K562 (cell line): ENCODE results near the gene STK16. TPM values are rescaled to one million over a fixed set of nuclear protein-coding genes. Genes with fewer than 3 reads are reported as not detected.

Experiments
- ATF7 ChIP-seq: fragments of 450-650 bp; IDR thresholded peaks from 2 replicates; pipeline ENCODE4 v1.7.1; 2014; ENCODE audit warnings: mild to moderate bottlenecking, moderate library complexity
- CCNT2 ChIP-seq: IDR thresholded peaks from 2 replicates; pipeline ENCODE4 v1.6.1; 2011; ENCODE audit warnings: borderline replicate concordance, low read depth, mild to moderate bottlenecking, moderate library complexity, mixed read lengths, low read length; ENCODE audit not compliant: insufficient read length; ENCODE audit errors: extremely low read depth
- DDX20 ChIP-seq: fragments of 450-650 bp; IDR thresholded peaks from 2 replicates; pipeline ENCODE4 v1.6.1; 2016; ENCODE audit warnings: missing genetic modification characterization, low read depth, mild to moderate bottlenecking, missing compliant biosample characterization, moderate library complexity
- MAFK ChIP-seq: IDR thresholded peaks from 2 replicates; pipeline ENCODE4 v1.6.1; 2011; ENCODE audit warnings: low read length, improper control_type of control experiment
- MYBL2 ChIP-seq, 2 experiments: fragments of 450-650 bp in 1 of 2; sonication (generic) in 1 of 2; formaldehyde crosslinking in 1 of 2; IDR thresholded peaks; 2 replicates each; pipeline versions ENCODE4 v1.6.1 to v1.8.1; 2017 to 2022; ENCODE audit warnings: borderline replicate concordance in 1 of 2, inconsistent platforms in 1 of 2, low read depth in 1 of 2, mild to moderate bottlenecking in 1 of 2, missing genetic modification reagents in 1 of 2, moderate library complexity in 1 of 2
- NCOA6 ChIP-seq: fragments of 450-650 bp; IDR thresholded peaks from 2 replicates; pipeline ENCODE4 v1.6.1; 2017; ENCODE audit warnings: mild to moderate bottlenecking
- PHF8 ChIP-seq: fragments of 200-600 bp; sonication (generic); IDR thresholded peaks from 2 replicates; pipeline ENCODE4 v1.6.1; 2012; ENCODE audit warnings: mixed run types, mild to moderate bottlenecking, inconsistent platforms, low read length, moderate library complexity, borderline replicate concordance
- RBM22 ChIP-seq: fragments of 200-400 bp; formaldehyde crosslinking; IDR thresholded peaks from 2 replicates; pipeline ENCODE4 v1.6.1; 2018; ENCODE audit warnings: low read length, low read depth; ENCODE audit not compliant: poor library complexity, severe bottlenecking
- RFX1 ChIP-seq: fragments of 450-650 bp; IDR thresholded peaks from 2 replicates; pipeline ENCODE4 v1.6.1; 2016; ENCODE audit warnings: mild to moderate bottlenecking, moderate library complexity
- STAG1 ChIP-seq: sonication (generic); formaldehyde crosslinking; IDR thresholded peaks from 2 replicates; pipeline ENCODE4 v1.5.0; 2020; ENCODE audit warnings: missing genetic modification reagents, borderline replicate concordance
- polyA plus RNA-seq, 8 experiments: library from polyadenylated mRNA; depleted of rRNA in 4 of 8; stranded (reverse) in 5 of 8; unstranded in 3 of 8; fragments of >200 nt; fragmentation: Nextera tagmentation in 2 of 8; fragmentation: Illumina TruSeq in 1 of 8; extraction: Ambion mirVana in 2 of 8; extraction: Trizol in 1 of 8; gene quantifications; 2 replicates each; pipeline versions ENCODE4 v1.2.1 to v1.2.3, GENCODE V29; 2011 to 2014; ENCODE audit warnings: inconsistent platforms in 1 of 8, missing spikeins in 1 of 8
- total RNA-seq, 7 experiments: library from RNA; depleted of rRNA in 6 of 7; stranded (reverse); fragments of >200 nt in 6 of 7; fragmentation: Illumina TruSeq in 2 of 7; extraction: Trizol in 2 of 7; gene quantifications; 2 replicates each; pipeline versions ENCODE4 v1.2.1 to v1.2.3, GENCODE V29; 2011 to 2021; ENCODE audit warnings: low replicate concordance in 1 of 7
- TF ChIP-seq, protein P1 (sequence below): fragments of 250-450 bp; sonication (Bioruptor Pico); IDR thresholded peaks from 2 replicates; pipeline ENCODE4 v1.5.0; 2022; ENCODE audit warnings: mild to moderate bottlenecking
- TF ChIP-seq, protein P2 (sequence below): sonication (generic); formaldehyde crosslinking; IDR thresholded peaks from 2 replicates; pipeline ENCODE4 v1.8.0; 2022; ENCODE audit warnings: mild to moderate bottlenecking, missing genetic modification reagents
- TF ChIP-seq, protein P3 (sequence below), 3 experiments: fragments of 200-800 bp in 1 of 3; fragments of 250-450 bp in 1 of 3; fragments of 450-650 bp in 1 of 3; sonication (Bioruptor Pico) in 1 of 3; sonication (Bioruptor generic) in 1 of 3; formaldehyde crosslinking in 1 of 3; IDR thresholded peaks; 2 replicates each; pipeline versions ENCODE4 v1.6.1 to v1.8.0; 2016 to 2022; ENCODE audit warnings: mild to moderate bottlenecking in 2 of 3, missing genetic modification characterization in 2 of 3, missing compliant biosample characterization in 1 of 3, moderate library complexity in 1 of 3
- TF ChIP-seq, protein P4 (sequence below): fragments of 250-450 bp; sonication (Bioruptor Pico); IDR thresholded peaks from 2 replicates; pipeline ENCODE4 v1.8.0; 2022; ENCODE audit warnings: moderate library complexity, mild to moderate bottlenecking, inconsistent platforms

Gene STK16
- total and polyA plus RNA-seq, 9 of the 15 experiments (the other 6 are each of a cell fraction or from before 2014, with no cell fraction given), result 5.4 to 36.2 (median 17.8) TPM

DNA sequence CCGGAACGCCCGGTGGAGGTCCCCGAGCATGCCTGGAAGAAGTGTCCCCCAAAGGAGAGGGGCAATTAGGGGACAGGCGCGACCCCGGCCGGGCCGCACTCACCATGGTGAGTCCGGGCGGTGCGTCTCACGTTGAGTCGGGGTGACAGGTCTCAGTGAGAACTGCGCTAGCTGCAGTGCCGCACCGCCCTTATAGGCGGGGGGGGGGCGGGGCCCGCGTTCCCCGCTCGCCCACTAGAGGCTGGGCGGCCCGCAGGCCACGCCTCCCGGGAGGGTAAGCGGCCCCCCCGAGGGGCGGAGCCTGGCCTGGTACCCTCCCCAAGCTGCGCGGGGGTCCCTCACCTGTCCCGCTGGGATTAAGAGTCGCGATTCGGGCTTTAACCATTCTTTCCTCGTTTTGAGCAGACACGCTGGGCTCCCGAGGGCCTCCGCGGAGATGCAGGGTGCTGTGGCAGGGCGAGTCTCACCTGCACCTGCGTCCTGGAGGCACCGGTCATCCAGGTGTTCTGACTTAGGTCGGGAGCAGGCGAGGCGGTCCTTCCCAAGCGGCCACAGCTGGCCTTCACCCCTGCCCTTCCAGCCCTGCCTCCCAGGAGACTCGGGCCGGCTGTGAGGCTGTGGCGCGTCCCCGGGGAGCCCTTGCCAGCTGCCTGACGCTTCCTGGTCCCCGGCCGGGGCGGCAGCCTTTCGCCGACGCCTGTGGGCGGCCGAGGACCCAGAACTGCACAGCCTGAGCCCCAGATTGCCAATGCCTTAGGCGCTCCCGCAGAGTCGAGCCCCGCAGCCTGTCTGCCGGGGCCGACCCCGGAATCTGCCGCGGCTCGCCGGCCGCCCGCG, 8.7 kb downstream of the STK16 start, which contains the start of gene TUBA4A (continued):
- TF ChIP-seq, protein P1, sequence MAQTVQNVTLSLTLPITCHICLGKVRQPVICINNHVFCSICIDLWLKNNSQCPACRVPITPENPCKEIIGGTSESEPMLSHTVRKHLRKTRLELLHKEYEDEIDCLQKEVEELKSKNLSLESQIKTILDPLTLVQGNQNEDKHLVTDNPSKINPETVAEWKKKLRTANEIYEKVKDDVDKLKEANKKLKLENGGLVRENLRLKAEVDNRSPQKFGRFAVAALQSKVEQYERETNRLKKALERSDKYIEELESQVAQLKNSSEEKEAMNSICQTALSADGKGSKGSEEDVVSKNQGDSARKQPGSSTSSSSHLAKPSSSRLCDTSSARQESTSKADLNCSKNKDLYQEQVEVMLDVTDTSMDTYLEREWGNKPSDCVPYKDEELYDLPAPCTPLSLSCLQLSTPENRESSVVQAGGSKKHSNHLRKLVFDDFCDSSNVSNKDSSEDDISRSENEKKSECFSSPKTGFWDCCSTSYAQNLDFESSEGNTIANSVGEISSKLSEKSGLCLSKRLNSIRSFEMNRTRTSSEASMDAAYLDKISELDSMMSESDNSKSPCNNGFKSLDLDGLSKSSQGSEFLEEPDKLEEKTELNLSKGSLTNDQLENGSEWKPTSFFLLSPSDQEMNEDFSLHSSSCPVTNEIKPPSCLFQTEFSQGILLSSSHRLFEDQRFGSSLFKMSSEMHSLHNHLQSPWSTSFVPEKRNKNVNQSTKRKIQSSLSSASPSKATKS, result no peak
- TF ChIP-seq, protein P2, sequence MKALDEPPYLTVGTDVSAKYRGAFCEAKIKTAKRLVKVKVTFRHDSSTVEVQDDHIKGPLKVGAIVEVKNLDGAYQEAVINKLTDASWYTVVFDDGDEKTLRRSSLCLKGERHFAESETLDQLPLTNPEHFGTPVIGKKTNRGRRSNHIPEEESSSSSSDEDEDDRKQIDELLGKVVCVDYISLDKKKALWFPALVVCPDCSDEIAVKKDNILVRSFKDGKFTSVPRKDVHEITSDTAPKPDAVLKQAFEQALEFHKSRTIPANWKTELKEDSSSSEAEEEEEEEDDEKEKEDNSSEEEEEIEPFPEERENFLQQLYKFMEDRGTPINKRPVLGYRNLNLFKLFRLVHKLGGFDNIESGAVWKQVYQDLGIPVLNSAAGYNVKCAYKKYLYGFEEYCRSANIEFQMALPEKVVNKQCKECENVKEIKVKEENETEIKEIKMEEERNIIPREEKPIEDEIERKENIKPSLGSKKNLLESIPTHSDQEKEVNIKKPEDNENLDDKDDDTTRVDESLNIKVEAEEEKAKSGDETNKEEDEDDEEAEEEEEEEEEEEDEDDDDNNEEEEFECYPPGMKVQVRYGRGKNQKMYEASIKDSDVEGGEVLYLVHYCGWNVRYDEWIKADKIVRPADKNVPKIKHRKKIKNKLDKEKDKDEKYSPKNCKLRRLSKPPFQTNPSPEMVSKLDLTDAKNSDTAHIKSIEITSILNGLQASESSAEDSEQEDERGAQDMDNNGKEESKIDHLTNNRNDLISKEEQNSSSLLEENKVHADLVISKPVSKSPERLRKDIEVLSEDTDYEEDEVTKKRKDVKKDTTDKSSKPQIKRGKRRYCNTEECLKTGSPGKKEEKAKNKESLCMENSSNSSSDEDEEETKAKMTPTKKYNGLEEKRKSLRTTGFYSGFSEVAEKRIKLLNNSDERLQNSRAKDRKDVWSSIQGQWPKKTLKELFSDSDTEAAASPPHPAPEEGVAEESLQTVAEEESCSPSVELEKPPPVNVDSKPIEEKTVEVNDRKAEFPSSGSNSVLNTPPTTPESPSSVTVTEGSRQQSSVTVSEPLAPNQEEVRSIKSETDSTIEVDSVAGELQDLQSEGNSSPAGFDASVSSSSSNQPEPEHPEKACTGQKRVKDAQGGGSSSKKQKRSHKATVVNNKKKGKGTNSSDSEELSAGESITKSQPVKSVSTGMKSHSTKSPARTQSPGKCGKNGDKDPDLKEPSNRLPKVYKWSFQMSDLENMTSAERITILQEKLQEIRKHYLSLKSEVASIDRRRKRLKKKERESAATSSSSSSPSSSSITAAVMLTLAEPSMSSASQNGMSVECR (CRISPR knock-in tag), result no peak
- TF ChIP-seq ATF7, result peak; percentile 18; the same call in 1 of the 2 replicates
- TF ChIP-seq STAG1, result no peak
- no peak for TF ChIP-seq MAFK
- TF ChIP-seq, protein P3, sequence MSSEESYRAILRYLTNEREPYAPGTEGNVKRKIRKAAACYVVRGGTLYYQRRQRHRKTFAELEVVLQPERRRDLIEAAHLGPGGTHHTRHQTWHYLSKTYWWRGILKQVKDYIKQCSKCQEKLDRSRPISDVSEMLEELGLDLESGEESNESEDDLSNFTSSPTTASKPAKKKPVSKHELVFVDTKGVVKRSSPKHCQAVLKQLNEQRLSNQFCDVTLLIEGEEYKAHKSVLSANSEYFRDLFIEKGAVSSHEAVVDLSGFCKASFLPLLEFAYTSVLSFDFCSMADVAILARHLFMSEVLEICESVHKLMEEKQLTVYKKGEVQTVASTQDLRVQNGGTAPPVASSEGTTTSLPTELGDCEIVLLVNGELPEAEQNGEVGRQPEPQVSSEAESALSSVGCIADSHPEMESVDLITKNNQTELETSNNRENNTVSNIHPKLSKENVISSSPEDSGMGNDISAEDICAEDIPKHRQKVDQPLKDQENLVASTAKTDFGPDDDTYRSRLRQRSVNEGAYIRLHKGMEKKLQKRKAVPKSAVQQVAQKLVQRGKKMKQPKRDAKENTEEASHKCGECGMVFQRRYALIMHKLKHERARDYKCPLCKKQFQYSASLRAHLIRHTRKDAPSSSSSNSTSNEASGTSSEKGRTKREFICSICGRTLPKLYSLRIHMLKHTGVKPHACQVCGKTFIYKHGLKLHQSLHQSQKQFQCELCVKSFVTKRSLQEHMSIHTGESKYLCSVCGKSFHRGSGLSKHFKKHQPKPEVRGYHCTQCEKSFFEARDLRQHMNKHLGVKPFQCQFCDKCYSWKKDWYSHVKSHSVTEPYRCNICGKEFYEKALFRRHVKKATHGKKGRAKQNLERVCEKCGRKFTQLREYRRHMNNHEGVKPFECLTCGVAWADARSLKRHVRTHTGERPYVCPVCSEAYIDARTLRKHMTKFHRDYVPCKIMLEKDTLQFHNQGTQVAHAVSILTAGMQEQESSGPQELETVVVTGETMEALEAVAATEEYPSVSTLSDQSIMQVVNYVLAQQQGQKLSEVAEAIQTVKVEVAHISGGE (CRISPR knock-in tag; IDR thresholded peaks at IDR 0.05), result no peak
- TF ChIP-seq, protein P4, sequence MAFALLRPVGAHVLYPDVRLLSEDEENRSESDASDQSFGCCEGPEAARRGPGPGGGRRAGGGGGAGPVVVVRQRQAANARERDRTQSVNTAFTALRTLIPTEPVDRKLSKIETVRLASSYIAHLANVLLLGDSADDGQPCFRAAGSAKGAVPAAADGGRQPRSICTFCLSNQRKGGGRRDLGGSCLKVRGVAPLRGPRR (CRISPR knock-in tag), result no peak
- no peak for TF ChIP-seq DDX20 (tag)
- peak; percentile 53 for TF ChIP-seq CCNT2
- TF ChIP-seq MYBL2 (IDR thresholded peaks at IDR 0.05; ENCODE audit: low read depth), result no peak
- no peak for TF ChIP-seq MYBL2 (CRISPR knock-in tag; IDR thresholded peaks at IDR 0.05; ENCODE audit: borderline replicate concordance)
- TF ChIP-seq RBM22, result no peak
- TF ChIP-seq RFX1, result no peak
- no peak for TF ChIP-seq NCOA6
- TF ChIP-seq PHF8, result peak; percentile 73; the same call in 1 of the 2 replicates
